Endodermal cell (in vitro differentiated cells): Measurements from ENCODE around the gene GABRR2. TPM values are rescaled to one million over a fixed set of nuclear protein-coding genes. Genes with fewer than 3 reads are reported as not detected.

Experiments used
- DNase-seq: peaks from one replicate; pipeline ENCODE4 v3.0.0-alpha.2; 2017
- H3K27ac ChIP-seq: 2 replicates; pipeline ENCODE4 v1.5.1; 2013; ENCODE audit warnings: mild to moderate bottlenecking, low read depth, low read length, moderate library complexity
- H3K27me3 ChIP-seq: 2 replicates; pipeline ENCODE4 v1.6.1; 2013; ENCODE audit warnings: mild to moderate bottlenecking, low read length, moderate library complexity; ENCODE audit not compliant: insufficient read depth, control insufficient read depth, poor library complexity, severe bottlenecking
- H3K36me3 ChIP-seq: 2 replicates; pipeline ENCODE4 v1.7.0; 2013; ENCODE audit warnings: mild to moderate bottlenecking, low read length, moderate library complexity; ENCODE audit not compliant: control insufficient read depth, insufficient read depth
- H3K4me1 ChIP-seq: one replicate; pipeline ENCODE4 v1.7.0; 2013; ENCODE audit warnings: low read length; ENCODE audit not compliant: control insufficient read depth, insufficient read depth
- H3K4me3 ChIP-seq: 2 replicates; pipeline ENCODE4 v1.5.1; 2013; ENCODE audit warnings: mild to moderate bottlenecking, low read length, moderate library complexity
- H3K9ac ChIP-seq: 2 replicates; pipeline ENCODE4 v1.6.1; 2013; ENCODE audit warnings: mild to moderate bottlenecking, low read length, moderate library complexity; ENCODE audit not compliant: poor library complexity, severe bottlenecking; ENCODE audit errors: extremely low read depth
- H3K9me3 ChIP-seq: 2 replicates; pipeline ENCODE4 v1.6.1; 2013; ENCODE audit warnings: mild to moderate bottlenecking, low read length, moderate library complexity; ENCODE audit not compliant: control insufficient read depth
- H3K27ac Mint-ChIP-seq: 2 replicates; pipeline ENCODE4 v1.8.0; 2020; ENCODE audit warnings: mixed read lengths
- H3K27me3 Mint-ChIP-seq: 2 replicates; pipeline ENCODE4 v1.8.0; 2021; ENCODE audit warnings: mild to moderate bottlenecking, mixed read lengths; ENCODE audit not compliant: insufficient read depth
- H3K36me3 Mint-ChIP-seq: 2 replicates; pipeline ENCODE4 v1.8.0; 2020; ENCODE audit warnings: low read depth, mixed read lengths
- H3K4me1 Mint-ChIP-seq: 2 replicates; pipeline ENCODE4 v1.8.0; 2020; ENCODE audit warnings: mixed read lengths
- H3K4me3 Mint-ChIP-seq: 2 replicates; pipeline ENCODE4 v1.8.0; 2020; ENCODE audit warnings: mild to moderate bottlenecking, moderate library complexity, mixed read lengths
- H3K9me3 Mint-ChIP-seq: 2 replicates; pipeline ENCODE4 v1.8.0; 2020; ENCODE audit warnings: mild to moderate bottlenecking, mixed read lengths
- CTCF ChIP-seq: fragments of 200-600 bp; sonication (generic); conservative IDR thresholded peaks from 2 replicates; pipeline ENCODE4 v1.5.0; 2021; ENCODE audit warnings: antibody characterized with exemption, mild to moderate bottlenecking
- WGBS, 2 experiments: methylation state at CpG; one replicate each; pipeline versions ENCODE4 v1.1.5 to v1.1.7; 2013; ENCODE audit warnings: missing lambda C conversion rate in 2 of 2, mixed read lengths in 1 of 2; ENCODE audit not compliant: insufficient coverage in 1 of 2, insufficient read length in 1 of 2; 5-methylcytosine and 5-hydroxymethylcytosine counted together
- total RNA-seq, 2 donors: library from RNA; stranded (reverse); fragmentation: NEBNext Ultra II Directional in 1 of 2; extraction: Animal tissue kit (Norgen Biotek cat#: 25700) in 1 of 2; gene quantifications; 2 replicates in 1 of 2; 3 replicates in 1 of 2; pipeline ENCODE4 v1.2.1, GENCODE V29; 2021

The GABRR2 gene
- total RNA-seq, 2 donors from 2014 or later, result 0.15 to 0.27 TPM

- Mint-ChIP-seq H3K27me3 (peaks cover 35% of the 10 kb centered on the region), H3K4me3 (no peak overlapping the region), H3K4me1 (peaks cover 7% of the 10 kb centered on the region), H3K36me3 (no peaks in the 10 kb centered on the region), H3K9me3 (no peaks in the 10 kb centered on the region), H3K27ac (no peak overlapping the region)
- H3K36me3 ChIP-seq, result no peaks in the 10 kb centered on the region
- no peak overlapping the region for H3K4me3 ChIP-seq
- H3K9ac ChIP-seq, result no peak overlapping the region
- no peaks in the 10 kb centered on the region for H3K9me3 ChIP-seq
- peaks cover 5% of the 10 kb centered on the region for H3K27me3 ChIP-seq
- no peak for DNase-seq
- WGBS, 2 experiments, result 100% methylated on average over 2 of the region's 2 CpGs; no CpG with 5 or more reads in 1 of the 2 experiments
- H3K27ac ChIP-seq, result no peak overlapping the region
- TF ChIP-seq CTCF, result no peak
- peaks cover 4% of the 10 kb centered on the region for H3K4me1 ChIP-seq
Measured at GRCh38 chr6:89360415-89360999, 45.4 kb upstream of the GABRR2 start.

- no peaks in the 10 kb centered on the region for H3K36me3 ChIP-seq
- DNase-seq, result no peak
- peaks cover 4% of the 10 kb centered on the region for H3K4me1 ChIP-seq
- TF ChIP-seq CTCF, result no peak
- H3K9ac ChIP-seq, result no peak overlapping the region
- no peak overlapping the region for H3K27ac ChIP-seq
- Mint-ChIP-seq H3K36me3 (no peaks in the 10 kb centered on the region), H3K4me1 (peaks cover 7% of the 10 kb centered on the region), H3K27me3 (peaks cover 39% of the 10 kb centered on the region), H3K27ac (no peak overlapping the region), H3K9me3 (no peaks in the 10 kb centered on the region), H3K4me3 (no peak overlapping the region)
- no peak overlapping the region for H3K4me3 ChIP-seq
- 11 to 16% methylated on average over 1 of the region's 1 CpG for WGBS, 2 experiments
- peaks cover 5% of the 10 kb centered on the region for H3K27me3 ChIP-seq
- H3K9me3 ChIP-seq, result no peaks in the 10 kb centered on the region
Measured at GRCh38 chr6:89359561-89359960, 44.5 kb upstream of the GABRR2 start.

- H3K4me1 Mint-ChIP-seq, result peaks cover 17% of the 10 kb centered on the region
- no peak for DNase-seq
- Histone ChIP-seq H3K36me3 (no peaks in the 10 kb centered on the region), H3K27ac (no peak overlapping the region), H3K9ac (no peak overlapping the region), H3K9me3 (no peaks in the 10 kb centered on the region), H3K4me3 (no peak overlapping the region), H3K27me3 (peaks cover 5% of the 10 kb centered on the region), H3K4me1 (peaks cover 3% of the 10 kb centered on the region)
- peaks cover 36% of the 10 kb centered on the region for H3K27me3 Mint-ChIP-seq
- no peak overlapping the region for H3K27ac Mint-ChIP-seq
- no peak overlapping the region for H3K4me3 Mint-ChIP-seq
- no peak for TF ChIP-seq CTCF
- H3K36me3 Mint-ChIP-seq, result no peaks in the 10 kb centered on the region
- 67 to 90% methylated on average over 1 to 3 of the region's 3 CpGs for WGBS, 2 experiments
- no peaks in the 10 kb centered on the region for H3K9me3 Mint-ChIP-seq
Measured at GRCh38 chr6:89357390-89357789, 42.3 kb upstream of the GABRR2 start.
